NCI-H82 treated with DMSO at 0.1 percent for 48 hours (cell line): ENCODE data around the gene TTC34.

Source experiments
- DNase-seq: peaks from one replicate; lab custom pipeline; 2025; ENCODE audit not compliant: unreplicated experiment; lab: John Stamatoyannopoulos, UW

The TTC34 gene

GRCh38 chr1:2801535-2802291, at the start of gene TTC34:
Gene TTC34, minus strand, starts transcription at chr1:2801693. Its CDS starts 866 bp downstream, at chr1:2800827.
- DNase-seq = no peak

- no peak for DNase-seq
Measured at GRCh38 chr1:2850502-2850901, 49.0 kb upstream of the TTC34 start.

- no peak for DNase-seq
Measured at GRCh38 chr1:2848006-2848670, 46.6 kb upstream of the TTC34 start.

- no peak for DNase-seq
Measured at GRCh38 chr1:2847086-2847985, 45.8 kb upstream of the TTC34 start.

GRCh38 chr1:2845869-2846268, 44.4 kb upstream of the TTC34 start:
- DNase-seq = no peak

GRCh38 chr1:2840036-2840809, 38.7 kb upstream of the TTC34 start:
- DNase-seq = no peak

GRCh38 chr1:2837823-2838222, 36.3 kb upstream of the TTC34 start:
- no peak for DNase-seq

- no peak for DNase-seq
Measured at GRCh38 chr1:2837316-2837715, 35.8 kb upstream of the TTC34 start.

- DNase-seq = no peak
Measured at GRCh38 chr1:2836333-2836970, 35.0 kb upstream of the TTC34 start.

GRCh38 chr1:2835650-2836159, 34.2 kb upstream of the TTC34 start:
- DNase-seq = no peak

GRCh38 chr1:2834741-2835564, 33.5 kb upstream of the TTC34 start:
- DNase-seq = no peak

GRCh38 chr1:2834146-2834475, 32.6 kb upstream of the TTC34 start:
- no peak for DNase-seq

GRCh38 chr1:2833454-2834145, 32.1 kb upstream of the TTC34 start:
- DNase-seq = no peak

GRCh38 chr1:2832506-2833453, 31.3 kb upstream of the TTC34 start:
- DNase-seq = no peak

- DNase-seq = no peak
Measured at GRCh38 chr1:2831596-2832212, 30.2 kb upstream of the TTC34 start.

- DNase-seq = no peak
Measured at GRCh38 chr1:2830761-2831425, 29.4 kb upstream of the TTC34 start.
